HK-2 (cell line): ENCODE data around the gene PPCS.
"Not testable (repeated sequence)": the region's sequence is repeated elsewhere in the genome, so short reads cannot be mapped to it uniquely, and the experiment has no call there.

Source experiments
- DNase-seq: peaks from one replicate; pipeline ENCODE4 v3.0.0-alpha.2; 2018; ENCODE audit not compliant: unreplicated experiment

The PPCS gene

DNA sequence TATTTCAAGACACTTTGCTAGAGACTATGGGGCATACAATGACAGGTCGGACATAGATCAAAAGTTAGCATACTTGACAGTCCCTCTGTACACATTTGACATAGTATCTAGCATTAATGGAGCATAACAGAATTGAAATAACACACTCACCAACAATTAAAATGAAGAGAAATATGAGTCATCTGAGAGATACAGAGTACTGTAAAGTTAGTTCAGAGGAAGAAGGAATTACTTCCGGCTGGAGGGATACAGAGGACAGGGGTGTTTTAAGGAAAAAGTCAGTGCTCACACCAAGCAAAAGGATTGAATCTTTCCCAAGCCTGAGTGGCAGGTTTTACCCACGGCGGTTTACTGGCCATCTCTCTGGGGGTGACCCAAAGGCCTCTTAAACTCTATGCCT lies 3.0 kb upstream of the PPCS start:
- no peak for DNase-seq

DNA sequence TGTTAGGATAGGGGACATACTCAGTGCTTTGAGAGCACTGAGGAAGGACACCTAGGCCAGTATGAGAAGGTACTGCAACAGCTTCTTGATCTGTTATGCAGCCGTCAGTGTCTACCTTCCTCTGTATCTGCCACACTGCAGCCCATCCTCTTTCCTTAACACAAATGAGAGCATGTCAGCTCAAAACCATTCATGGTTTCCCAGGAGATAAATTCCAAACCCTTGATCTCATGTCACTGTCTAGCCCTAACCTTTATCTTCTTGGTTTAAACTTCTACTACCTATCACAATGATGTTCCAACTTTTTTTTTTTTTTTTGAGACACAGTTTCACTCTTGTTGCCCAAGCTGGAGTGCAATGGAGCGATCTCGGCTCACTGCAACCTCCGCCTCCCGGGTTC lies 1.9 kb upstream of the PPCS start:
- no peak for DNase-seq

DNA sequence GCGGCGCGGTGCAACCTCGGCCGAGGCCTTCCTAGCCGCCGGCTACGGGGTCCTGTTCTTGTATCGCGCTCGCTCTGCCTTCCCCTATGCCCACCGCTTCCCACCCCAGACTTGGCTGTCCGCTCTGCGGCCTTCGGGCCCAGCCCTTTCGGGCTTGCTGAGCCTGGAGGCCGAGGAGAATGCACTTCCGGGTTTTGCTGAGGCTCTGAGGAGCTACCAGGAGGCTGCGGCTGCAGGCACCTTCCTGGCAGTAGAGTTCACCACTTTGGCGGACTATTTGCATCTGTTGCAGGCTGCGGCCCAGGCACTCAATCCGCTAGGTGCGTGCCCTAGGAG lies 379 bp downstream of the PPCS start:
- no peak for DNase-seq

DNA sequence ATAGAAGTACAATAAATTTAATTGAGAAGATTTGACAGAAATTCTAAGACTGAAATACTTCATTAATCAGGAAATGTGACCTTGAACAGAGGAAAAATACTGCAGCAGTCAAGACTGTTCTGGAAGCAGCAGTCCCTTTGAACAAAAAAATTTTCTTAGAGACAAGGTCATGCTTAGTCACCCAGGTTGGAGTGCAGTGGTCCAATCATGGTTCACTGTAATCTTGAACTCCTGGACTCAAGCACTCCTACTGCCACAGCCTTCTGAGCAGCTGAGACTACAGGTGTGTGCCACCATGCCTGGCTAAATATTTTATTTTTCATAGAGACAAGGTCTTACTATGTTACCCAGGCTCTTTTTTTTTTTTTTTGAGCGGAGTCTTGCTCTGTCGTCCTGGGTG lies 4.9 kb downstream of the PPCS start:
- DNase-seq: no peak

DNA sequence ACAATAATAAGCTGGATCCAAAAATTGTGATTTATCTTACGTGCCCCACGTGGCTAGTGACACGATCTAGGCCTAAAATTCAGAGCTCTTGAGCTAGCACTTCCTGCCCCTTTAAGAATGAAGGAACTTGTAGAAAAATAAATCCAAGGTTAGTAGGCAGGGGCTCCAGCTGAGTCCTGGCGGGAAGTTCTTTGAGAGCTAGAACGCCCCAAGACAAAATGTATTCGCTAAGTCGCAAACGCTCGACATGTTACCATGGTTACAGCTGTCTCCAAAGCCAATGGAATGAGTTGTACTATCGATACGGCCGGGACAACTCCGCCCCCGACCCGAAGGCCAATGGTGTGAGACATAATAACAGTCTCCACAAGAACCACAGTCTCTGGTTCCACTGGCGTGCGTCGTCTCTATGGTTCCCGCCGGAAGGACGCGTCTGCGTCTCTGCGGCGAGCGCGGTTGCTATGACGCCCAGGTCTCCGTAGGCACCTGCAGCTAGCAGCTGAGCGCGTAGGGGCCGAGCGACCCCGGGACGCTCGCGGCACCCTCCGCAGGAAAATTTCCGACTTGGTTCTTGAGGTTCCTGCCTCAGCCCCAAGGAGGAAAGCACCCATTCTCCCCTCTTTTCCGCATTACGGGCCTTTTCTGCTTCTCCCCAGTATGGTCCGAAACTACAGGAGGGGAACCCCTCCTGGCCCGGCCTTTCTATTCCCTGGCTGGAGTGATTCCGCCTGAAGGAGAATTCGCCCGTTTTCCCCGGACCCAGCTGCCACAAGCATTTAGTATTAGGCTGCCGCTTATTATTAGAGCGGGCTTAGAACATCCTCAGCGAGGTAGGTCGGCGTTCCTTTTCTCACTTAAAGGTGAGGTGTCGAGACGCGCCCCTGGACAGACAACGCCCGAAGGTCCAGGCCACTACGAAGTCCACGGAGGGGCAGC lies 6.8 kb downstream of the PPCS start, which contains the start of gene CCDC30:
CCDC30 (plus strand) TSS at position 459 of the 936 bp plus-strand sequence. CDS start 17,266 bp downstream, outside the sequence.
- DNase-seq: peak; percentile 94

DNA sequence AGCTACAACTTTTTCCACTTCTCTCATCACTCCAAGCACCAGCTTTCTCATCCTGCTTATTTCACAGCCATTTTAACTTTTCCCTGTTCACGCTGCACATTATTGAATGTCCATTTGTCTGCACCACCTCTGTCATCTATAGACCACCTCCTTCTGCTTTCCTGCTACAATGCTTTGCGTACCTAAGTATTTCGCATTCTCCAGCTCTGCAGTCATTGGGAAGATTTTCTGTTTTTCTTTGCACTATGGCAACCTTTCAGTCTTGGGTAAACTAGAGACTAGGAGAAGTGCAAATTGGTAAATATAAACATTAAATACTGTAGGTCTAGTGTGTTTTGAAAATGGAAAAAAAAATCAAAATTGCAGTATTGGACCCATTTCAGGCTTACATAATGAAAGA lies 7.6 kb downstream of the PPCS start:
- no peak for DNase-seq

DNA sequence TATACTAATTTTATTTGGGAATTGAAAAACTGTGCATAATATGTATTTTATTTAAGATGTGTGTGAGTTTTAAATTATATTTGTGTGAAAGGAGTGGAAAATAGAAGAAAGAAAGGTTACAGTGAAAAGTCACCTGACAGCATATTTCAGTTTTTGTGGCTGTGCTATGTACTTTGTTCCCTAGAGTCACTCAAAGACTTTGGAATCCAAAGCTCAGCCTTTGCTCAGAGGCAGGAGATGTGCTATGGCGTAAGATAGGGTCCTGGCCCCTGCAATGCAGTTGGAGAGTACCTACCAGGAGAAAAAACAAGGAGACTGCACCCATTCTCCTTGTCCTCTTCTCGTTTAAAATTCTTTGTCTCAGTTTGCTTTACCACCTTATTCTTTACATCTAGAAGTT lies 9.7 kb downstream of the PPCS start:
- no peak for DNase-seq

DNA sequence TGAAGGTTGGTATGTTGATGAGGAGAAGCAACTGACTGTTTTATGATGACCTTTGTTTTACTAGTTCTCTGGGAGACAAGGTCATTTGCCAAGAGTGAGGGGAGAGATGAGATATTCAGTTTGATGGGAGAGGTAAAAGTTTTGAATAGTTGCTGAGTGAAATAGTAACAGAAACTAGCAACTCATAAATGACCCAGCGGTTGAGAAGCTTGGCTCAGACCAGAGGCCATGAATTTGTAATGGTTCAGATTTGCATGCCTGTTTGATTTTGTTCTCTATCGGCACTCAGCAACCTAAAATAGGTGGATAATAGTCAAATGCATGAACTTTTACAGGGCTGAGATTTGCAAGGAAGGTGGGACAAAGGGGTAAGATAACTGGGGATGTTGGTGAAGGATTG lies 13.4 kb downstream of the PPCS start:
- DNase-seq: no peak

DNA sequence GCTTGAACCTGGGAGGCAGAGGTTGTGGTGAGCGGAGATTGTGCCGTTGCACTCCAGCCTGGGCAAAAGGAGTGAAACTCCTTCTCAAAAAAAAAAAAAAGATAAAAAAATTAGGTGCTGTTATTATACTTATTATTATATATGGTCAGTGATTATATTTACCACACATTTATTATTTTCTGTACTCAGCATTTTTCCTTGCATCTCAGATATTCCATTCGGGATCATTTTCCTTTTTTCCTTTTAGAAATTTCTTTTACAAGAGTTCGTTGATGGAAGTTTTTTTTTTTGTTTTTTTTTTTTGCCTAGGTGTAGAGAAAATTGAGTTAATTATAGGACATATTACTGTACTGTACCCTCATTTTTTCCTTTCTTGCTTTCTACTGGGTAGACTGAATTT lies 20.3 kb downstream of the PPCS start:
- no peak for DNase-seq

DNA sequence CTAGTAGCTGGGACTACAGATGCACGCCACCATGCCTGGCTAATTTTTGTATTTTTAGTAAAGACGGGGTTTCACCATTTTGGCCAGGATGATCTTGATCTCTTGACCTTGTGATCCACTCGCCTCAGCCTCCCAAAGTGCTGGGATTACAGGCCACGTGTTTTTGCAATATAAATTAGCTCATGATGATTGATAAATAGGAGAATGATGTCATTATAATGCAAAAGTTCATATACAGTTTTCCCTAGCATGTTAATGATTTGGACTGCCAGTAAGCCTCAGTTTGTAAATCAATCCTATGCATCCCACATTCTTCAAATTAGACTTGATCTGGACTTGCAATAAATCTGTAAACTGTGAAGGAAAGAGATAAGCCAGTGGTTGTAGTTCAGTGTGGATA lies 21.0 kb downstream of the PPCS start:
- DNase-seq: not testable (repeated sequence)

DNA sequence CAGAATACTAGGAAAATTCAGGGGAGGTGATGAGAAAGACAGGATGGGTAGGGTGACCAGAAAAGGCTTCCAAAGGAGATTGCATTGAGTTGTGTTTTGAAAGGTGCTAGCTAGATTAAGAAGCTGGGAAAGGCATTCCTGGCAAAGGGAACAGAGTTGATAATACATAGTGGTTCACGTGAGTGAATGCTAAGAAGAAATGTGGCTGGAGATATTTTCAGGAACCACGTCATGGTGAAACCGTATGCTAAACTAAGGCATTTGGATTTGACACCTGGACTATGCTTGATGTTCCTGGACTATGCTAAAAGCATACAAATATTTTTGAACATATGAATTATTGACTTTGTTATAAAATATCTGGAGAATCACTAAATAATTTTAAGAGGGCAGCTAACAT lies 21.4 kb downstream of the PPCS start:
- no peak for DNase-seq

DNA sequence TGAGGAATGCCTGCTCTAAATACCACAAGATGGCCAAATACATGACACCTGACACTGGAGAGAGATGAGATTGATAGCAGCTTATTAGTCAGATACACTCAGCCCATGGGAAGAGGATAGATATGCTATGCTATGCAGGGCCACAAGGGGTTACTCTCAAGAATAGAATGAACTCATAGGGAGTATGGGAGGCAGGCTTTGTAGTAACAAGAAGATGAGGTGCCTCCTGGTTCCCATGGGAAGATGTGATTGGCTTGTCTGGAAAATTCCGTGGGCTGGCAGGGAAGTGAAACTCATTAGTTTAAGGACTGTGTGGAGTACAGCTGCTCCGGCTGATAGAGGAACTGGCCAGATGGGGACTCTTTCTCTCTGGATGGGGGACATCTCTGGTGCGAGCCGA lies 23.3 kb downstream of the PPCS start:
- DNase-seq: no peak

DNA sequence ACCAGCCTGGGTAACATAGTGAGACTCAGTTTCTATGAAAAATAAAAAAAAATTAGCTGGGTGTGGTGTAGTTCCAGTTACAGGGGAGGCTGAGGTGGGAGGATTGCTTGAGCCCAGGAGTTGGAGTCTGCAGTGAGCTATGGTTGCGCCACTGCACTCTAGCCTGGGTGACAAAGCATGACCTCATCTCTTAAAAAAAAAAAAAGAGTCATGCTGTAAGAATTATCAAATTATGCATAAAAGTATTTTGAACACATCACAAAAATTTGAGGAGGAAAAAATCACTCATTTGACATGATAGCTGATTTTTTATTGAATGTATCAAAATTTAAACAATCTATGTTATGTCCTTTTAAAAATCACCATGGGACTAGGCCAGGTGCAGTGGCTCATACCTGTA lies 24.6 kb downstream of the PPCS start:
- no peak for DNase-seq

DNA sequence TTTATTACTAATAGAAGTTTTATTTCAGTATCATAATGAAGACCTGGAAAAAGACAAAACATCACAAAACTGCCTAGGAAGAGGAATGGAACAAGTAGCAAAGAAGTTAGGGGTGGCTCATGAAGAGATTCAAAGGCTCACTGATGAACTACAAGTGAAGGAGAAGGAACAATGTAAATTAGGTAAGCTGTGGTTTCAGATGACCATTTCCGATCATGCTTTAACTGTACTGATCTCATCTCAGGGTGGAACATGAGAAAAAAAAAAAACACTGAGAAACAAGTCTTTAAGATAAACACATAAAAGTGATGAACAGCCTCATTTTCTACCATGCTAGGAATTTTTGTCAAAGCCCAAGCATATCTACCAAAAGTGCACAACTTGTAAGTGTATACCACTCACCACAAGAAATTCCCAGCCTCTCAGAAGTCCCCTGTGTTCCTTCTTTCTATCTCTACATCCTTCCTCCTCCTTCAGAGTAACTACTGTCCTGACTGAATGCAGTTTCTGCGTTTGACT lies 26.4 kb downstream of the PPCS start:
- DNase-seq: no peak

DNA sequence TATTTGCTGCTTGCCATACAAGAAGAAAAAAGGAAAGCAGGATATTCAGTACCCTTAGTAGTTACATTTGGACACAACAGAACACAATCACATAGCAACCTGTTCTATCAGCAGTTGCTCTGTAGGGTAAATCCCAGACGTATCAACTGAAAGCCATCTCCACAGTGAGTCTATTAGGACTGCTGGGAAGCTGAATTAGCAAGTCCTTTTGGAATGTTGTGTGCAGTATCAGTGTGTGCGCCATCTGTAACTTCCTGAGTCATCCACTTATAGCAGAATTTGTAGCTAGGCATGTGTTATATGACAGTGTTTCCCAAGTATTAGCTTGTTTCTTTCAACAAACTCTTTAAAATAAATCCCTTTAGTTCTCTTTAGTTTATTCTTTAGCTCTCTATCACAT lies 28.0 kb downstream of the PPCS start:
- DNase-seq: peak; percentile 15

DNA sequence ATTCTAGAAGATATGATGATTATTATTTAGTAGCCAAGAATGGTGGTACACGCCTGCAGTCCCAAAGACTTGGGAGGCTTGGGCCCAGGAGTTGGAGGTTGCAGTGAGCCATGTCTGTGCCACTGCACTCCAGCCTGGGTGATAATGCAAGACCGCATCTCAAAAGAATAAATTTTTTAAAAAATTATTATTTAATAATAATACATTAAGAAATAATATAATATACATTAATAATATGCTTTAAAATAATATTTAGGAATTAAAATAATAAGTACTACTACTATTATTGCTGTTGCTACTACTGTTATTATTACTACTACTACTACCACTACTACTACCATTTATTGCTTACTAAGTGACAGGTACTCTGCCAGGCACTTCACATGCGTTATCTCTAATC lies 33.9 kb downstream of the PPCS start:
- no peak for DNase-seq

DNA sequence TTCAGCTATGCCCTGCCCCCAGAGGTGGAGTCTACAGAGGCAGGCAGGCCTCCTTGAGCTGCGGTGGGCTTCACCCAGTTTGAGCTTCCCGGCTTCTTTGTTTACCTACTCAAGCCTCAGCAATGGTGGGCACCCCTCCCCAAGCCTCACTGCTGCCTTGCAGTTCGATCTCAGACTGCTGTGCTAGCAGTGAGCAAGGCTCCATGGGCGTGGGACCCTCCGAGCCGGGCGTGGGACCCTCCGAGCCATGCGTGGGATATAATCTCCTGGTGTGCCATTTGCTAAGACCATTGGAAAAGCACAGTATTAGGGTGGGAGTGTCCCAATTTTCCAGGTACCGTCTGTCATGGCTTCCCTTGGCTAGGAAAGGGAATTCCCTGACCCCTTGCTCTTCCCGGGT lies 45.7 kb downstream of the PPCS start:
- DNase-seq: not testable (repeated sequence)

DNA sequence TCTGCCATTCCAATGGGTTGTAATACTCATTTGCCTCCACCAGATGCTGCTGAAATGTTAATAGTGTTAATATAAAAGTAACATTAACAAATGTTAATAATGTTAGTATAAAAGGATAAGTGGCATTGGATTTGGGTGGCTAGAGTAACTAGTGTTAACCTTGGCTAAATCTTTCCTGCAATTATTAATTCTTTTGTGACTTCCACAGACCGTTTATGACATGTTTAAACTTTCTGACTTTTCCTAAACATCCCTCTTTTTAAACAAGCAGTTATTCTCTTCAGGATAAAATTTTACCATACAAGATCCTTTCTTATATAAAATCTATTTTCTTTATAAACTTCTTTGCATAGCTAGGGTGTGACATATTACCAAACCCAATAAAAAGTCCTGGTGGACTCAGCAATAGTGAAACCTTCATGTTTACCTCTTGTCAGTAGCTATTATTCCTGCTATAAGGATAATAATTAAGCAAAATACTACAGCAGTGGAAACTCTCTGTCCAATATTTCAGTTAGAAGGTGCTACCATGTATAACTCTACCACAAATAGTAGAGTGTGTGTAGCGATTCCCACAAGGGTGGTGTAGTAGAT lies 48.3 kb downstream of the PPCS start:
- DNase-seq: no peak

DNA sequence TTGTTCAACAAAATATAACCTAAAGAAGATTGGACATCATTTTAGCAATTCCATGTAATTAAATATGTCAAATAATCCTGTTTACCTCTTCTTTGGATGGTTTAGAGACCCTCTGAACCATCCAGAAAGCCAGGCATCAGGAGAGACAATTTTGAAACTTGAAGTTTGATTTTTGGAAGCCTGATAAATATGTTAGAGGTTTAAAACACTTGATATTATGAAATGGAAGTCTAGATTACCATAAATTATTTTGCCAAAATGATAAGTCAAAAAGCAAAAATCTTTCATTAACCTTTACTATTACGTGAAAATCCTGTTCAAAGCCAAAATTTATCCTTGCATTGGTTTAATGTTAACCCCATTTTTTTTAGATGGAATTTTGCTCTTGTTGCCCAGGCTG lies 50.2 kb downstream of the PPCS start:
- DNase-seq: no peak
